C4-2B (cell line): ENCODE measurements around the gene CALHM3.

ENCODE experiments used
- ZFX ChIP-seq: fragments of 450-650 bp; IDR thresholded peaks from 2 replicates; pipeline ENCODE4 v1.6.1; 2017
- TF ChIP-seq, protein P1 (sequence below): fragments of 450-650 bp; conservative IDR thresholded peaks from 2 replicates; pipeline ENCODE4 v1.5.1; 2017; ENCODE audit warnings: mild to moderate bottlenecking

DNA sequence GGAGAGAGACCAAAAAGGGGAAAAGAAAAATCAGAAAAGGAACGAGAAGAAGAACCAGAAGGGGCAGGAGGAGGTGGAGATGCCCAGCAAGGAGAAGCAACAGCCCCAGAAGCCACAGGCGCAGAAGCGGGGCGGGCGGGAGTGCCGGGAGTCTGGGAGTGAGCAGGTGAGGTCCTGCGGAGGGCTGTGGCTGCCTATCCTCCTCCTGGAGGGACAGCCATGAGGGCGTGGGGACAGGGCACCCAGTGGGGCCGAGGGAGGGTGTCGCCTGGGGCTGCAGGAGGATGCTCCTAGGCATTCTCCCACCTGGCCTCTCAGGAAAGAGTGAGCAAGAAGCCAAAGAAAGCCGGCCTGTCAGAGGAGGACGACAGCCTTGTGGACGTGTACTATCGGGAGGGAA, 38.6 kb downstream of the CALHM3 start:
- TF ChIP-seq, protein P1, sequence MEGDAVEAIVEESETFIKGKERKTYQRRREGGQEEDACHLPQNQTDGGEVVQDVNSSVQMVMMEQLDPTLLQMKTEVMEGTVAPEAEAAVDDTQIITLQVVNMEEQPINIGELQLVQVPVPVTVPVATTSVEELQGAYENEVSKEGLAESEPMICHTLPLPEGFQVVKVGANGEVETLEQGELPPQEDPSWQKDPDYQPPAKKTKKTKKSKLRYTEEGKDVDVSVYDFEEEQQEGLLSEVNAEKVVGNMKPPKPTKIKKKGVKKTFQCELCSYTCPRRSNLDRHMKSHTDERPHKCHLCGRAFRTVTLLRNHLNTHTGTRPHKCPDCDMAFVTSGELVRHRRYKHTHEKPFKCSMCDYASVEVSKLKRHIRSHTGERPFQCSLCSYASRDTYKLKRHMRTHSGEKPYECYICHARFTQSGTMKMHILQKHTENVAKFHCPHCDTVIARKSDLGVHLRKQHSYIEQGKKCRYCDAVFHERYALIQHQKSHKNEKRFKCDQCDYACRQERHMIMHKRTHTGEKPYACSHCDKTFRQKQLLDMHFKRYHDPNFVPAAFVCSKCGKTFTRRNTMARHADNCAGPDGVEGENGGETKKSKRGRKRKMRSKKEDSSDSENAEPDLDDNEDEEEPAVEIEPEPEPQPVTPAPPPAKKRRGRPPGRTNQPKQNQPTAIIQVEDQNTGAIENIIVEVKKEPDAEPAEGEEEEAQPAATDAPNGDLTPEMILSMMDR, result no peak
- TF ChIP-seq ZFX, result no peak
